SK-N-SH (cell line): ENCODE data around the gene BUB1. TPM values are rescaled to one million over a fixed set of nuclear protein-coding genes. Genes with fewer than 3 reads are reported as not detected.

Experiments
- CTCF ChIA-PET: fragments of 300-600, 350-600 bp; formaldehyde crosslinking; extraction: SDS; loops from one replicate; lab custom pipeline; 2021; lab: Yijun Ruan, JAX
- POLR2A ChIA-PET: fragments of 350-600 bp; sonication (Branson Sonifier 250); formaldehyde crosslinking; extraction: SDS; loops from one replicate; lab custom pipeline; 2020; ENCODE audit warnings: antibody characterized with exemption, inconsistent platforms; lab: Yijun Ruan, JAX
- DNase-seq: peaks from one replicate; pipeline ENCODE4 v3.0.0; 2012
- H2AFZ ChIP-seq: fragments of 200-600 bp; sonication (generic); 2 replicates; pipeline ENCODE4 v1.8.1; 2016; ENCODE audit warnings: antibody characterized with exemption, mild to moderate bottlenecking, low read depth
- H3F3A ChIP-seq: fragments of 200-600 bp; sonication (generic); replicated peaks from 2 replicates; pipeline ENCODE3; 2016; ENCODE audit warnings: antibody characterized with exemption, mild to moderate bottlenecking; ENCODE audit not compliant: insufficient read depth
- H3K27ac ChIP-seq, 2 experiments: fragments of 200-500 bp in 1 of 2; fragments of 200-600 bp in 1 of 2; sonication (Bioruptor generic) in 1 of 2; sonication (generic), shearing (Covaris generic) in 1 of 2; 2 replicates each; pipeline versions ENCODE4 v1.5.1 to v1.6.1; 2014 to 2016; ENCODE audit warnings: low read depth in 2 of 2, inconsistent platforms in 1 of 2, low read length in 1 of 2, mild to moderate bottlenecking in 1 of 2, mixed read lengths in 1 of 2
- H3K27me3 ChIP-seq: fragments of 200-600 bp; sonication (generic), shearing (Covaris generic); 2 replicates; pipeline ENCODE4 v1.6.1; 2016; ENCODE audit warnings: mixed run types; ENCODE audit not compliant: insufficient read depth
- H3K36me3 ChIP-seq, 2 experiments: fragments of 200-500 bp in 1 of 2; fragments of 200-600 bp in 1 of 2; sonication (Bioruptor generic) in 1 of 2; sonication (generic) in 1 of 2; replicated peaks in 1 of 2; 2 replicates each; pipeline versions ENCODE3 to v1.5.1; 2014 to 2016; ENCODE audit warnings: low read length in 1 of 2, mild to moderate bottlenecking in 1 of 2; ENCODE audit not compliant: insufficient read depth in 2 of 2, control insufficient read depth in 1 of 2
- H3K4me1 ChIP-seq, 2 experiments: fragments of 200-500 bp in 1 of 2; fragments of 200-600 bp in 1 of 2; sonication (Bioruptor generic) in 1 of 2; sonication (generic), shearing (Covaris generic) in 1 of 2; 2 replicates each; pipeline versions ENCODE4 v1.5.1 to v1.6.1; 2014 to 2016; ENCODE audit warnings: low read depth in 1 of 2, low read length in 1 of 2, mixed run types in 1 of 2; ENCODE audit not compliant: insufficient read depth in 2 of 2, control insufficient read depth in 1 of 2
- H3K4me2 ChIP-seq: fragments of 200-600 bp; sonication (generic), shearing (Covaris generic); 2 replicates; pipeline ENCODE4 v1.6.1; 2017; ENCODE audit warnings: mixed run types
- H3K4me3 ChIP-seq, 2 experiments: fragments of 200-500 bp in 1 of 2; fragments of 200-600 bp in 1 of 2; sonication (Bioruptor generic) in 1 of 2; sonication (generic), shearing (Covaris generic) in 1 of 2; 2 replicates each; pipeline versions ENCODE4 v1.5.1 to v1.8.1; 2014 to 2016; ENCODE audit warnings: low read depth in 2 of 2, inconsistent platforms in 1 of 2, low read length in 1 of 2, mild to moderate bottlenecking in 1 of 2, mixed read lengths in 1 of 2, moderate library complexity in 1 of 2
- H3K79me2 ChIP-seq: fragments of 200-600 bp; sonication (generic); 2 replicates; pipeline ENCODE4 v1.8.1; 2017; ENCODE audit warnings: mild to moderate bottlenecking; ENCODE audit not compliant: insufficient read depth
- H3K9ac ChIP-seq: fragments of 200-600 bp; sonication (generic); 2 replicates; pipeline ENCODE4 v1.6.1; 2017; ENCODE audit warnings: mixed run types
- H3K9me2 ChIP-seq: fragments of 200-600 bp; sonication (generic); 2 replicates; pipeline ENCODE4 v1.6.1; 2017; ENCODE audit warnings: mixed run types
- H3K9me3 ChIP-seq: fragments of 200-600 bp; sonication (generic); 2 replicates; pipeline ENCODE4 v1.6.1; 2017; ENCODE audit warnings: mixed run types, mild to moderate bottlenecking, moderate library complexity
- H4K20me1 ChIP-seq: fragments of 200-600 bp; sonication (generic); 2 replicates; pipeline ENCODE4 v1.6.1; 2017; ENCODE audit warnings: mild to moderate bottlenecking, mixed run types; ENCODE audit not compliant: insufficient read depth
- ELF1 ChIP-seq: IDR thresholded peaks from 2 replicates; pipeline ENCODE4 v1.4.0; 2012
- EP300 ChIP-seq, 2 experiments: IDR thresholded peaks; 2 replicates each; pipeline versions ENCODE4 v1.4.0 to v1.6.1; 2012; ENCODE audit warnings: borderline replicate concordance in 1 of 2, low read depth in 1 of 2, low read length in 1 of 2
- EZH2phosphoT487 ChIP-seq: fragments of 200-600 bp; sonication (generic); IDR thresholded peaks from 2 replicates; pipeline ENCODE4 v1.6.1; 2017; ENCODE audit warnings: low read depth, mixed run types, mild to moderate bottlenecking, antibody characterized with exemption, moderate library complexity, borderline replicate concordance
- FOSL2 ChIP-seq: IDR thresholded peaks from 2 replicates; pipeline ENCODE4 v1.4.0; 2012; ENCODE audit warnings: low read depth, mild to moderate bottlenecking, moderate library complexity, borderline replicate concordance
- FOXJ3 ChIP-seq: sonication (generic); formaldehyde crosslinking; IDR thresholded peaks from 2 replicates; pipeline ENCODE4 v1.5.1; 2020; ENCODE audit warnings: mild to moderate bottlenecking, missing genetic modification reagents
- GABPA ChIP-seq: IDR thresholded peaks from 2 replicates; pipeline ENCODE4 v1.4.0; 2012; ENCODE audit warnings: low read depth, mild to moderate bottlenecking
- GATA2 ChIP-seq: sonication (generic); formaldehyde crosslinking; IDR thresholded peaks from 2 replicates; pipeline ENCODE4 v1.5.0; 2020; ENCODE audit warnings: mild to moderate bottlenecking, missing genetic modification reagents
- IRF3 ChIP-seq: fragments of 150-350 bp; IDR thresholded peaks from 2 replicates; pipeline ENCODE4 v1.6.1; 2016; ENCODE audit warnings: mild to moderate bottlenecking, low read depth, low read length
- MEF2A ChIP-seq: IDR thresholded peaks from 2 replicates; pipeline ENCODE4 v1.4.0; 2012; ENCODE audit warnings: low read depth, borderline replicate concordance
- MXI1 ChIP-seq: IDR thresholded peaks from 2 replicates; pipeline ENCODE4 v1.6.1; 2012; ENCODE audit warnings: mild to moderate bottlenecking, low read depth, low read length, improper control_type of control experiment
- NFIC ChIP-seq: IDR thresholded peaks from 2 replicates; pipeline ENCODE4 v1.4.0; 2012; ENCODE audit warnings: borderline replicate concordance
- POLR2AphosphoS5 ChIP-seq: IDR thresholded peaks from 2 replicates; pipeline ENCODE4 v1.6.1; 2012; ENCODE audit warnings: low read depth, low read length
- RAD21 ChIP-seq: IDR thresholded peaks from 2 replicates; pipeline ENCODE4 v1.6.1; 2012; ENCODE audit warnings: mild to moderate bottlenecking, low read length
- RCOR1 ChIP-seq: fragments of 150-350 bp; IDR thresholded peaks from 2 replicates; pipeline ENCODE4 v1.6.1; 2017; ENCODE audit warnings: antibody characterized with exemption, low read length
- RFX5 ChIP-seq: IDR thresholded peaks from 2 replicates; pipeline ENCODE4 v1.6.1; 2012; ENCODE audit warnings: mild to moderate bottlenecking, improper control_type of control experiment, low read length
- RXRA ChIP-seq: IDR thresholded peaks from 2 replicates; pipeline ENCODE4 v1.4.0; 2012; ENCODE audit warnings: low read depth, mild to moderate bottlenecking, borderline replicate concordance
- SMC3 ChIP-seq: IDR thresholded peaks from 2 replicates; pipeline ENCODE4 v1.6.1; 2012; ENCODE audit warnings: low read depth, low read length, improper control_type of control experiment
- TAF1 ChIP-seq: IDR thresholded peaks from 2 replicates; pipeline ENCODE4 v1.6.1; 2012; ENCODE audit warnings: low read depth, mild to moderate bottlenecking, low read length, moderate library complexity, borderline replicate concordance
- TCF12 ChIP-seq: IDR thresholded peaks from 2 replicates; pipeline ENCODE4 v1.4.0; 2012
- YY1 ChIP-seq: IDR thresholded peaks from 2 replicates; pipeline ENCODE4 v1.4.0; 2012; ENCODE audit warnings: low read depth, mild to moderate bottlenecking
- ZBTB33 ChIP-seq: IDR thresholded peaks from 2 replicates; pipeline ENCODE4 v1.4.0; 2012; ENCODE audit warnings: low read depth, borderline replicate concordance
- WGBS: methylation state at CpG from one replicate; pipeline ENCODE4 v1.1.6; 2017; ENCODE audit warnings: low lambda C conversion rate; 5-methylcytosine and 5-hydroxymethylcytosine counted together
- polyA plus RNA-seq, 3 experiments: library from polyadenylated mRNA; depleted of rRNA; stranded (reverse); fragments of >200 nt; gene quantifications; 2 replicates each; pipeline ENCODE4 v1.2.3, GENCODE V29; 2012

BUB1 gene
- polyA plus RNA-seq, 1 of the 3 experiments (the other 2 are of a cell fraction), result 9.0 TPM

GRCh38 chr2:110726285-110726684 is 48.4 kb upstream of the BUB1 start:
- Histone ChIP-seq H3K9me3 (no peaks in the 10 kb centered on the region), H3K4me1 (peaks cover 0 to 7% of the 10 kb centered on the region in 2 experiments; a peak in 1 of 4 replicates), H3K27me3 (peaks cover 45% of the 10 kb centered on the region), H4K20me1 (no peaks in the 10 kb centered on the region), H3K9ac (no peak overlapping the region), H3F3A (no peaks in the 10 kb centered on the region), H2AFZ (no peak overlapping the region), H3K4me2 (no peak overlapping the region), H3K36me3 (no peaks in the 10 kb centered on the region), H3K79me2 (no peaks in the 10 kb centered on the region), H3K4me3 (no peak overlapping the region), H3K27ac (no peak overlapping the region), H3K9me2 (no peaks in the 10 kb centered on the region)
- POLR2A ChIA-PET, result no interaction called here
- DNase-seq, result no peak
- TF ChIP-seq SMC3 (no peak), GABPA (no peak), RAD21 (no peak), EP300 (IDR thresholded peaks at IDR 0.05; ENCODE audit: borderline replicate concordance in 1 of 2, low read depth in 1 of 2, low read length in 1 of 2) (no peak), NFIC (no peak), RCOR1 (no peak), MXI1 (no peak), FOSL2 (no peak), TAF1 (no peak), RFX5 (no peak), TCF12 (no peak), IRF3 (no peak), GATA2 (CRISPR knock-in tag) (no peak), EZH2phosphoT487 (no peak), MEF2A (no peak), ELF1 (no peak)
- CTCF ChIA-PET, result interaction anchor here (0.8 to 1.1 kb wide), 2 partner anchors 8 to 29 kb away, joined by 3 to 5 read pairs; no protein-coding TSS in a partner anchor
- 57% methylated on average over 2 of the region's 2 CpGs for WGBS

GRCh38 chr2:110725859-110726258 is 48.0 kb upstream of the BUB1 start:
- H3F3A ChIP-seq, result no peaks in the 10 kb centered on the region
- H3K9me3 ChIP-seq, result no peaks in the 10 kb centered on the region
- no peaks in the 10 kb centered on the region for H4K20me1 ChIP-seq
- no peak for DNase-seq
- no peak overlapping the region; a peak in 1 of 4 replicates for H3K27ac ChIP-seq
- peaks cover 41% of the 10 kb centered on the region for H3K27me3 ChIP-seq
- no peaks in the 10 kb centered on the region for H3K36me3 ChIP-seq
- 64% methylated on average over 3 of the region's 3 CpGs for WGBS
- no peak for TF ChIP-seq ZBTB33
- TF ChIP-seq YY1, result no peak
- no peak for TF ChIP-seq RXRA
- no peak for TF ChIP-seq RCOR1
- no peak for TF ChIP-seq FOXJ3
- no peak for TF ChIP-seq TCF12
- TF ChIP-seq NFIC, result no peak
- no peak for TF ChIP-seq POLR2AphosphoS5
- H3K9me2 ChIP-seq, result no peaks in the 10 kb centered on the region
- H3K4me1 ChIP-seq, result peaks cover 0 to 7% of the 10 kb centered on the region in 2 experiments; a peak in 1 of 4 replicates
- POLR2A ChIA-PET, result no interaction called here
- H3K9ac ChIP-seq, result no peak overlapping the region
- H3K4me3 ChIP-seq, result no peak overlapping the region
- H3K79me2 ChIP-seq, result no peaks in the 10 kb centered on the region
- no peak overlapping the region for H2AFZ ChIP-seq
- no peak overlapping the region for H3K4me2 ChIP-seq
- CTCF ChIA-PET, result interaction anchor here (0.8 to 1.1 kb wide), 2 partner anchors 8 to 29 kb away, joined by 3 to 5 read pairs; no protein-coding TSS in a partner anchor
